Pancreas (tissue), 10 donors: ENCODE results near the gene SERPINE1. TPM values are rescaled to one million over a fixed set of nuclear protein-coding genes. Genes with fewer than 3 reads are reported as not detected.
"Not testable (repeated sequence)": the region's sequence is repeated elsewhere in the genome, so short reads cannot be mapped to it uniquely, and the experiment has no call there.

Experiments
- ATAC-seq, 4 donors: fragments of 200-7000 bp; cut with Tn5 transposase; one replicate each; pipeline versions ENCODE4 v1.8.0 to v1.9.1; 2020; ENCODE audit warnings: mild to moderate bottlenecking in 4 of 4, moderate library complexity in 4 of 4
- DNase-seq, 6 donors: peaks; one replicate each; pipeline ENCODE4 v3.0.0-alpha.2; 2020
- FAIRE-seq: peaks from 2 replicates; lab custom pipeline; 2012; peaks lifted over from hg19 to GRCh38; lab: Jason Lieb, UNC
- H3K27ac ChIP-seq, 4 donors: fragments of 200-600 bp; sonication (generic); 1 replicate in 3 of 4; 2 replicates in 1 of 4; pipeline versions ENCODE4 v1.5.0 to v1.8.0; 2020
- H3K27me3 ChIP-seq, 4 donors: fragments of 200-600 bp; one replicate each; pipeline ENCODE4 v1.8.0; 2021
- H3K36me3 ChIP-seq, 3 donors: fragments of 200-600 bp; sonication (generic) in 1 of 3; one replicate each; pipeline versions ENCODE4 v1.5.0 to v1.8.0; 2020 to 2021
- H3K4me1 ChIP-seq, 3 donors: fragments of 200-600 bp; one replicate each; pipeline ENCODE4 v1.8.0; 2021
- H3K4me3 ChIP-seq, 4 donors: fragments of 200-600 bp; sonication (generic) in 2 of 4; one replicate each; pipeline versions ENCODE4 v1.5.0 to v1.8.0; 2020 to 2021
- H3K9me3 ChIP-seq, 4 donors: fragments of 200-600 bp; one replicate each; pipeline ENCODE4 v1.8.0; 2021
- WGBS, 2 donors: extraction: QIAGEN DNeasy Blood & Tissue Kit; methylation state at CpG; one replicate each; pipeline ENCODE4 v1.1.7; 2013; 5-methylcytosine and 5-hydroxymethylcytosine counted together
- intact Hi-C, 3 donors: fragments of 100-400 bp; cut with DNase I; formaldehyde crosslinking; loops; one replicate each; pipeline versions ENCODE4 v1.11.1 to v1.14.2; 2022
- polyA plus RNA-seq, 2 donors: library from polyadenylated mRNA; stranded (reverse); fragments of 200-250 nt; gene quantifications; one replicate each; pipeline ENCODE4 v1.2.3, GENCODE V29; 2013
- total RNA-seq, 6 donors: library from RNA; stranded (reverse); fragmentation: NEBNext Ultra II Directional in 4 of 6; extraction: Animal tissue kit (Norgen Biotek cat#: 25700) in 4 of 6; gene quantifications; one replicate each; pipeline versions ENCODE4 v1.2.1 to v1.2.4, GENCODE V29; 2021 to 2023
- TF ChIP-seq, protein P1 (sequence below), 4 donors: fragments of 200-600 bp; sonication (generic) in 3 of 4; IDR thresholded peaks; one replicate each; pipeline versions ENCODE4 v1.5.0 to v1.8.0; 2021; ENCODE audit warnings: antibody characterized with exemption in 4 of 4
- donor health status: healthy with polysubstance abuse.
- donor health status: DM: no; HTN: no; CAD: no; lungs with moderate emphysema.
- donor health status: DM: no; HTN: no; CAD: no.
- donor health status: control.
- donor health status: control.
- donor health status: Bipolar disorder and iron deficiency.
- donor health status: DM: yes; HTN: yes; CAD: no.
- donor health status: DM: no; HTN: no; CAD: no.
- donor health status: DM: no; HTN: no; CAD: no.
- donor health status: DM: yes; HTN: yes; CAD: no.

Gene SERPINE1
- total and polyA plus RNA-seq, 8 donors, result 0.98 to 14.5 (median 3.7) TPM

DNA sequence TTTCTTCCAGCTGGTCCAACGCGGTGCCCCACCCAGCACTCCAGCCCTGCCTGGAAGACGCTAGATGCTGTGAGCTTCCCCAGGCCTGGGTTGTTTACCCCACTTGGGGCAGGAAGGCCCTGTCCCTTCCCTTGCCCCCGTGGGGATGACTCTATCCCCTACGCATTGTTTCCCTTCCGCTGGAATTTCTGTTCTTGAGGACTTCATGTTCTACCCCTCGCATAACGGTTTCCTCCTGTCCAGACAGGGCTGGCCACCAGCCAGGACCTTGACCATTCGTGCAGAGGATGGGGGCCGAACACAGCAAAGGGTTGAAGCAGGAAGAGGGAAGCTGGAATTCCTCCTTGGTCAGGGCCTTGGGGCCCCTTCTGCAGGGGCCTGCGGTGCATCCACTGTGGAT lies 14.7 kb upstream of the SERPINE1 start:
- FAIRE-seq (no peak), DNase-seq (peak in 1 of 6 donors; percentile 49), ATAC-seq (no peak)
- Histone ChIP-seq H3K27me3 (no peaks in the 10 kb centered on the region), H3K36me3 (no peaks in the 10 kb centered on the region), H3K27ac (peak overlapping the region in 2 of 4 donors; percentile 6 to 8), H3K9me3 (no peaks in the 10 kb centered on the region), H3K4me3 (no peak overlapping the region), H3K4me1 (no peaks in the 10 kb centered on the region)
- WGBS, 2 donors, result 77 to 78% methylated on average over 11 of the region's 11 CpGs
- intact Hi-C loops, result no loop called here
- TF ChIP-seq, protein P1, sequence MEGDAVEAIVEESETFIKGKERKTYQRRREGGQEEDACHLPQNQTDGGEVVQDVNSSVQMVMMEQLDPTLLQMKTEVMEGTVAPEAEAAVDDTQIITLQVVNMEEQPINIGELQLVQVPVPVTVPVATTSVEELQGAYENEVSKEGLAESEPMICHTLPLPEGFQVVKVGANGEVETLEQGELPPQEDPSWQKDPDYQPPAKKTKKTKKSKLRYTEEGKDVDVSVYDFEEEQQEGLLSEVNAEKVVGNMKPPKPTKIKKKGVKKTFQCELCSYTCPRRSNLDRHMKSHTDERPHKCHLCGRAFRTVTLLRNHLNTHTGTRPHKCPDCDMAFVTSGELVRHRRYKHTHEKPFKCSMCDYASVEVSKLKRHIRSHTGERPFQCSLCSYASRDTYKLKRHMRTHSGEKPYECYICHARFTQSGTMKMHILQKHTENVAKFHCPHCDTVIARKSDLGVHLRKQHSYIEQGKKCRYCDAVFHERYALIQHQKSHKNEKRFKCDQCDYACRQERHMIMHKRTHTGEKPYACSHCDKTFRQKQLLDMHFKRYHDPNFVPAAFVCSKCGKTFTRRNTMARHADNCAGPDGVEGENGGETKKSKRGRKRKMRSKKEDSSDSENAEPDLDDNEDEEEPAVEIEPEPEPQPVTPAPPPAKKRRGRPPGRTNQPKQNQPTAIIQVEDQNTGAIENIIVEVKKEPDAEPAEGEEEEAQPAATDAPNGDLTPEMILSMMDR (IDR thresholded peaks at IDR 0.05), result no peak

DNA sequence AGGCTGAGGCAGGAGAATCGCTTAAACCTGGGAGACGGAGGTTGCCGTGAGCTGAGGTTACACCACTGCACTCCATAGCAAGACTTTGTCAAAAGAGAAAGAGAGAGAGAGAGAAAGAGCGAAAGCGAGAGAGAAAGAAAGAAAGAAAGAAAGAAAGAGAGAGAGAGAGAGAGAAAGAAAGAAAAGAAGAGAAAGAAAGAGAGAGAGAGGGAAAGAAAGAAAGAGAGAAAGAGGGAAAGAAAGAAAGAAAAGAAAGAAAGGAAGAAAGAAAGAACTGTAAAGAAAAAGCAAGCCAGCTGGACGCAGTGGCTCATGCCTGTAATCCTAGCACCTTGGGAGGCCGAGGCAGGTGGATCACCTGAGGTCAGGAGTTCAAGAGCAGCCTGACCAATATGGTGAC lies 13.8 kb upstream of the SERPINE1 start:
- H3K9me3 ChIP-seq, DNase-seq, FAIRE-seq, ATAC-seq, intact Hi-C loops, H3K4me3 ChIP-seq, H3K27ac ChIP-seq, H3K36me3 ChIP-seq, H3K27me3 ChIP-seq, H3K4me1 ChIP-seq: not testable (repeated sequence)
- WGBS, 2 donors, result 92 to 97% methylated on average over 7 of the region's 7 CpGs

DNA sequence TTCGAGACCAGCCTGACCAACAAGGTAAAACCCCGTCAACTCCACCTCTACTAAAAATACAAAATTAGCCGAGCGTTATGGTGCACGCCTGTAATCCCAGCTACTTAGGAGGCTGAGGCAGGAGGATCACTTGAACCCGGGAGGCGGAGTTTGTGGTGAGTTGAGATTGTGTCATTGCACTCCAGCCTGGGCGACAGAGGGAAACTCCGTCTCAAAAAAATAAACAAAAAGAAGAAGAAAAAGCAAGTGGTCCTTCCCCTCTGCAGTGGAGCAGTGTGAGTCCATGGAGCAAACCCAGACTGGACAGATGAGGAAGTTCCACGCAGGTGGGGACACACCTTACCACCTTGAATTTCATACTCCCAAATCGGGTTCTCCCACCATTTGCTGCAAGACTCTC lies 13.1 kb upstream of the SERPINE1 start:
- FAIRE-seq (no peak), ATAC-seq (no peak), DNase-seq (no peak)
- TF ChIP-seq, protein P1 (IDR thresholded peaks at IDR 0.05), result no peak
- no peaks in the 10 kb centered on the region for H3K9me3 ChIP-seq
- no peak overlapping the region for H3K27ac ChIP-seq
- H3K36me3 ChIP-seq, result no peaks in the 10 kb centered on the region
- no peaks in the 10 kb centered on the region for H3K27me3 ChIP-seq
- H3K4me3 ChIP-seq, result no peak overlapping the region
- H3K4me1 ChIP-seq, result no peaks in the 10 kb centered on the region
- 73 to 74% methylated on average over 11 of the region's 11 CpGs for WGBS, 2 donors
- intact Hi-C loops, result no loop called here

DNA sequence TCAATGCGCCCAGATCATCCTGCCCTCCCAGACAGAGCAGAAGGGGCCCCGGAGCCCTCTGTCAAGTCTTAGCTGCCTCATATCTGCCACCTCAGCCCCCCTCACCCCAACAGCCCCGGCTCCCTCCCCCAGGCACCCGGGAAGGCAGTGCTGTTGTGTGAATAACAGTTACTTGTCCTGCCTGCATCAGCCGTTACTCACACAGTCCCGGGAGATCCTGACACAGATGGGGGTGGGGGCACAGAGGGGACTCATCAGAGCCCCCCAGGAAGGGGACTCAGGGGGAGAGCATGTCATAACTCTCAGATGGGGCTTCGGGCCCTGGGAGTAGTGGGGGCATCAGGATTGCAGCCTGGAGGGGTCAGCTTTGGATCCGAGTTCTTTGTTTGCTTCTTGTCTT lies 12.4 kb upstream of the SERPINE1 start:
- Histone ChIP-seq H3K9me3 (no peaks in the 10 kb centered on the region), H3K27ac (no peak overlapping the region), H3K36me3 (no peaks in the 10 kb centered on the region), H3K27me3 (no peaks in the 10 kb centered on the region), H3K4me3 (no peak overlapping the region), H3K4me1 (no peaks in the 10 kb centered on the region)
- no peak for ATAC-seq
- intact Hi-C loops, result no loop called here
- 41 to 50% methylated on average over 8 of the region's 8 CpGs for WGBS, 2 donors
- TF ChIP-seq, protein P1 (IDR thresholded peaks at IDR 0.05), result no peak
- no peak for FAIRE-seq
- no peak for DNase-seq

DNA sequence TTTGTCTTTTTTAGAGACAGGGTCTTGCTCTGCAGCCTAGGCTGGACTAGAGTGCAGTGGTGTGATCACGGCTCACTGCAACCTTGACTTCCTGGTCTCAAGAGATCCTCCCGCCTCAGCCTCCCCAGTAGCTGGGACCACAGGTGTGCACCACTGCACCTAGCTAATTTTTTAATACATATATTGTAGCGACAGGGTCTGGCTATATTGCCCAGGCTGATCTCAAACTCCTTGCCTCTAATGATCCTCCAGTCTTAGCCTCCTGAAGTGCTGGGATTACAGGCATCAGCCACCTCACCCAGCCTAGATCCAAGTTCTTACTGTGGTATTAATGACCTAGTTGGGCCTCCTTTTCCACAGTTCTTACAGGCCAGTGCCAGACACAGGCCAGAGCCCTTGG lies 11.7 kb upstream of the SERPINE1 start:
- H3K4me1 ChIP-seq, result no peaks in the 10 kb centered on the region
- 87 to 92% methylated on average over 3 of the region's 3 CpGs for WGBS, 2 donors
- no peak overlapping the region for H3K27ac ChIP-seq
- DNase-seq (no peak), ATAC-seq (no peak), FAIRE-seq (no peak)
- TF ChIP-seq, protein P1 (IDR thresholded peaks at IDR 0.05), result no peak
- H3K4me3 ChIP-seq, result no peak overlapping the region
- H3K36me3 ChIP-seq, result no peaks in the 10 kb centered on the region
- H3K27me3 ChIP-seq, result no peaks in the 10 kb centered on the region
- intact Hi-C loops, result no loop called here
- H3K9me3 ChIP-seq, result no peaks in the 10 kb centered on the region
